ENCODE measurements around the gene DNAJC11. TPM values are rescaled to one million over a fixed set of nuclear protein-coding genes. Genes with fewer than 3 reads are reported as not detected.

Gene DNAJC11
- total RNA-seq, 1 donor, result 38.9 TPM

GRCh38 chr1:6590046-6590445 is 111.6 kb downstream of the DNAJC11 start:
- DNase-seq (ENCODE audit: low read depth), result no peak

DNA sequence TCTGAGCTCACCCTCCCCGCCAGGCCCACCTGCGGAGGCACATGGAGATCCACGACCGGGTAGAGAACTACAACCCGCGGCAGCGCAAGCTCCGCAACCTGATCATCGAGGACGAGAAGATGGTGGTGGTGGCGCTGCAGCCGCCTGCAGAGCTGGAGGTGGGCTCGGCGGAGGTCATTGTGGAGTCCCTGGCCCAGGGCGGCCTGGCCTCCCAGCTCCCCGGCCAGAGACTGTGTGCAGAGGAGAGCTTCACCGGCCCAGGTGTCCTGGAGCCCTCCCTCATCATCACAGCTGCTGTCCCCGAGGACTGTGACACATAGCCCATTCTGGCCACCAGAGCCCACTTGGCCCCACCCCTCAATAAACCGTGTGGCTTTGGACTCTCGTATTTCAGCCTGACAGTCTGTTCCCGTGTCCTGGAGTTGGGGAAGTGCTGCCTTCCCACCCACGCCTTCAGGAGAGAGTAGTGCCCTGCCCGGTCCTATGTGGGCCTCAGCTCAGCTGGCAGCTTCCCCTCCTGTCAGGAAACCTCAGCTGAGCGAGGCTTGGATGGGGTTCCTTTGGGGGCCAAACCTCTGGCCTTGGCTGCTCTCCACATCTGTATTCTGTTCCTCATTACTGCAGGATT is 112.6 kb downstream of the DNAJC11 start:
- H3K4me3 ChIP-seq (ENCODE audit: low read depth, low read length), result no peak overlapping the region
- DNase-seq (ENCODE audit: low read depth), result no peak
- no peak for TF ChIP-seq CTCF (IDR thresholded peaks at IDR 0.05; ENCODE audit: insufficient read depth, low read depth, low read length)

More at GRCh38 chr1:6590046-6590445, 111.6 kb downstream of the DNAJC11 start:
- TF ChIP-seq CTCF (IDR thresholded peaks at IDR 0.05; ENCODE audit: insufficient read depth, low read depth, low read length), result no peak
- H3K4me3 ChIP-seq (ENCODE audit: low read depth, low read length), result no peak overlapping the region

DNA sequence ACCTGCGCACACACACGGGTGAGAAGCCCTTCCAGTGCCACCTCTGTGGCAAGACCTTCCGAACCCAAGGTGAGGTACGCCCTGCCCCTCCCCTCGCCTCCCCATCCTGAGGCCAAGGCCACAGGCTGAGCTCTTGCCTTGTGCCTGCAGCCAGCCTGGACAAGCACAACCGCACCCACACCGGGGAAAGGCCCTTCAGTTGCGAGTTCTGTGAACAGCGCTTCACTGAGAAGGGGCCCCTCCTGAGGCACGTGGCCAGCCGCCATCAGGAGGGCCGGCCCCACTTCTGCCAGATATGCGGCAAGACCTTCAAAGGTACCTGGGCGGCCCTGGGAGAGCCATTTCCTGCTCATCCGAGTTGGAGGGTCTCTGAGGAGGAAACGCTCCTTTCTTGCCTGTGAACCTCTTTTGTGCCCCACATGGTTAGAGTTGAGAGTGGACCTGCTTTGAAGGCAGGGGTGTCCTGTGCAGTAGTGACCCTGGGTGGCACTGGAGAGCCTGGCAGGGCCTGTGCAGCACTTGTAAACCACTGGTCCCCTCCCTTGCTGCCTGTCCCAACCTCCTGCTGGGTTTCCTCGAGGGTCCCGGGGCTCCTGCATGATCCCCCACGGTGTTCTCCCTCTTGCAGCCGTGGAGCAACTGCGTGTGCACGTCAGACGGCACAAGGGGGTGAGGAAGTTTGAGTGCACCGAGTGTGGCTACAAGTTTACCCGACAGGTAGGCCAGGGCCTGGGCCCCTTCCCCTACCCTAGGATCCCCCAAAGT is 113.3 kb downstream of the DNAJC11 start:
- H3K4me3 ChIP-seq (ENCODE audit: low read depth, low read length), result no peak overlapping the region
- TF ChIP-seq CTCF (IDR thresholded peaks at IDR 0.05; ENCODE audit: insufficient read depth, low read depth, low read length), result no peak
- no peak for DNase-seq (ENCODE audit: low read depth)

DNA sequence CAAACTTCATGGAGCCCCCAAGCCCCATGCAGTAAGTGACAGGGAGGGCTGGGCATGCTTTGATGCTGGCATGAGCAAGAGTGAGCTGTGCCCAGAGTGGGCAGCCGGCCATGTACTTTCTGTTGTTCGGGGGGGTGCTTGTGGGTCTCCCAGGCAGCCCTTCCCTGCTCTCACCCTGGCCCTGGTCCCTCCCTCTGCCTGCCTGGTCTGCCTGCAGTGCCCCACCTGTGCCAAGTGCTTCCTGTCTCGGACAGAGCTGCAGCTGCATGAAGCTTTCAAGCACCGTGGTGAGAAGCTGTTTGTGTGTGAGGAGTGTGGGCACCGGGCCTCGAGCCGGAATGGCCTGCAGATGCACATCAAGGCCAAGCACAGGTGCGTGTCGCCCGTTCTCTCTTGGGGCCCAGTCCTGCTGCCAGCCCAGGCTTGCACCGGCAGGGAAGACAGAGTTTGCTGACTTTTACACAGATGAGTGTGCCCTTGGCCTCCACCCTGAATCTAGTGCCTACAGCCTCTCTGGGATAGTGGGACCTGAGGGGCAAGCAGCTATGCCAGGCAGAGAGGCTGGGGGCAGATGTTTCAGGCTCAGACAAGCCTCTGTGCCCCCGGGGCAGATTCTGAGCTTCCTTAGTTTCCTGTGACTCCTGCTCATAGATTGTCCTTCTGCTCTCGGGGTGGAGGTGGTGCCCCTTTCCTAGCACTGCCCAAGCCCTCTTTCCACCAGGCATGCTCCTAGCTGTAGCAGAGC is 114.2 kb downstream of the DNAJC11 start:
- H3K4me3 ChIP-seq (ENCODE audit: low read depth, low read length), result no peak overlapping the region
- no peak for TF ChIP-seq CTCF (IDR thresholded peaks at IDR 0.05; ENCODE audit: insufficient read depth, low read depth, low read length)
- no peak for DNase-seq (ENCODE audit: low read depth)

- H3K4me3 ChIP-seq (ENCODE audit: low read depth, low read length), result no peak overlapping the region
- no peak for DNase-seq (ENCODE audit: low read depth)
- TF ChIP-seq CTCF (IDR thresholded peaks at IDR 0.05; ENCODE audit: insufficient read depth, low read depth, low read length), result no peak
Observed at GRCh38 chr1:6586404-6586816, 115.2 kb downstream of the DNAJC11 start.

DNA sequence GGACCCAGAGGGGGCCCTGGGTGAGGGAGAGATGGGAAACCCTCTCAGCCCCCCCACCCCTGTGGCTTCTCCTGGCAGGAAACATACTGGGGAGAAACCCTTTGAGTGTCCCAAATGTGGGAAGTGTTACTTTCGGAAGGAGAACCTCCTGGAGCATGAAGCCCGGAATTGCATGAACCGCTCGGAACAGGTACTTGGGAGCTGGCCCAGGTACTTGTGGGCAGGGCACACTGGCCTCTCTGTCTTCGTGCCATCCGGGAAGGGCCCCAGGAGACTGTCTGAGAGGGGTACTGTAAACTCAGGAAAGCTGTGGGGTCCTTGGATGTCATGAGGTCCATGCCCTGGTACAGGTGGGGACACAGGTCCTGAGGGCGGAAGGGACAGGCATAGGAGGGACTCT is 115.8 kb downstream of the DNAJC11 start:
- no peak overlapping the region for H3K4me3 ChIP-seq (ENCODE audit: low read depth, low read length)
- no peak for TF ChIP-seq CTCF (IDR thresholded peaks at IDR 0.05; ENCODE audit: insufficient read depth, low read depth, low read length)
- DNase-seq (ENCODE audit: low read depth), result no peak
